ENCODE data around the gene KIF20B. TPM values are rescaled to one million over a fixed set of nuclear protein-coding genes. Genes with fewer than 3 reads are reported as not detected.
A peak's percentile ranks its signal among the peaks of the same experiment; 100 is the strongest.

KIF20B gene
- total RNA-seq, 2 donors from 2014 or later = 13.6 to 32.0 TPM

GRCh38 chr10:89789188-89789877 is 87.9 kb downstream of the KIF20B start:
- H3K4me3 ChIP-seq = no peak overlapping the region
- TF ChIP-seq, protein P1, sequence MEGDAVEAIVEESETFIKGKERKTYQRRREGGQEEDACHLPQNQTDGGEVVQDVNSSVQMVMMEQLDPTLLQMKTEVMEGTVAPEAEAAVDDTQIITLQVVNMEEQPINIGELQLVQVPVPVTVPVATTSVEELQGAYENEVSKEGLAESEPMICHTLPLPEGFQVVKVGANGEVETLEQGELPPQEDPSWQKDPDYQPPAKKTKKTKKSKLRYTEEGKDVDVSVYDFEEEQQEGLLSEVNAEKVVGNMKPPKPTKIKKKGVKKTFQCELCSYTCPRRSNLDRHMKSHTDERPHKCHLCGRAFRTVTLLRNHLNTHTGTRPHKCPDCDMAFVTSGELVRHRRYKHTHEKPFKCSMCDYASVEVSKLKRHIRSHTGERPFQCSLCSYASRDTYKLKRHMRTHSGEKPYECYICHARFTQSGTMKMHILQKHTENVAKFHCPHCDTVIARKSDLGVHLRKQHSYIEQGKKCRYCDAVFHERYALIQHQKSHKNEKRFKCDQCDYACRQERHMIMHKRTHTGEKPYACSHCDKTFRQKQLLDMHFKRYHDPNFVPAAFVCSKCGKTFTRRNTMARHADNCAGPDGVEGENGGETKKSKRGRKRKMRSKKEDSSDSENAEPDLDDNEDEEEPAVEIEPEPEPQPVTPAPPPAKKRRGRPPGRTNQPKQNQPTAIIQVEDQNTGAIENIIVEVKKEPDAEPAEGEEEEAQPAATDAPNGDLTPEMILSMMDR (IDR thresholded peaks at IDR 0.05) = no peak
- H3K36me3 ChIP-seq = no peaks in the 10 kb centered on the region
- no peaks in the 10 kb centered on the region for H3K9me3 ChIP-seq
- no peaks in the 10 kb centered on the region for H3K27me3 ChIP-seq
- no peaks in the 10 kb centered on the region for H3K4me1 ChIP-seq
- intact Hi-C loops (cut with DNase I) = no loop called here
- no peak for DNase-seq
- H3K27ac ChIP-seq = no peak overlapping the region
- no peak overlapping the region for H3K9ac ChIP-seq (ENCODE audit: low read depth in 2 of 2, low read length in 2 of 2)

- Histone ChIP-seq H3K36me3 (no peaks in the 10 kb centered on the region), H3K4me1 (no peaks in the 10 kb centered on the region), H3K9ac (ENCODE audit: low read depth in 2 of 2, low read length in 2 of 2) (no peak overlapping the region), H3K27ac (no peak overlapping the region), H3K9me3 (no peaks in the 10 kb centered on the region), H3K4me3 (no peak overlapping the region), H3K27me3 (no peaks in the 10 kb centered on the region)
- intact Hi-C loops (cut with DNase I) = loop anchor here (5.0 to 10.0 kb wide), 3 partner anchors 163 to 995 kb away; no protein-coding TSS in a partner anchor
- no peak for DNase-seq
- TF ChIP-seq, protein P1 (IDR thresholded peaks at IDR 0.05) = no peak
These were observed 90.8 kb downstream of the KIF20B start for GRCh38 chr10:89792187-89792586.

- DNase-seq = peak; percentile 31
- intact Hi-C loops (cut with DNase I) = loop anchor here (5.0 to 10.0 kb wide), 3 partner anchors 161 to 994 kb away; no protein-coding TSS in a partner anchor
These were observed 92.4 kb downstream of the KIF20B start for GRCh38 chr10:89793649-89794254.

GRCh38 chr10:89795840-89796239 is 94.5 kb downstream of the KIF20B start:
- H3K9me3 ChIP-seq = no peaks in the 10 kb centered on the region
- no peak overlapping the region for H3K27ac ChIP-seq
- TF ChIP-seq, protein P1 (IDR thresholded peaks at IDR 0.05) = no peak
- H3K9ac ChIP-seq (ENCODE audit: low read depth in 2 of 2, low read length in 2 of 2) = no peak overlapping the region
- no peak overlapping the region for H3K4me3 ChIP-seq
- H3K27me3 ChIP-seq = no peaks in the 10 kb centered on the region
- no peak for DNase-seq
- no peaks in the 10 kb centered on the region for H3K36me3 ChIP-seq
- intact Hi-C loops (cut with DNase I) = loop anchor here (10.0 kb wide), 2 partner anchors 159 to 339 kb away; no protein-coding TSS in a partner anchor
- no peaks in the 10 kb centered on the region for H3K4me1 ChIP-seq

More at GRCh38 chr10:89793649-89794254, 92.4 kb downstream of the KIF20B start:
- H3K27me3 ChIP-seq = no peaks in the 10 kb centered on the region
- H3K27ac ChIP-seq = no peak overlapping the region
- H3K4me1 ChIP-seq = no peaks in the 10 kb centered on the region
- no peaks in the 10 kb centered on the region for H3K9me3 ChIP-seq
- no peak overlapping the region for H3K4me3 ChIP-seq
- TF ChIP-seq, protein P1 (IDR thresholded peaks at IDR 0.05) = peak; percentile 67
- no peak overlapping the region for H3K9ac ChIP-seq (ENCODE audit: low read depth in 2 of 2, low read length in 2 of 2)
- H3K36me3 ChIP-seq = no peaks in the 10 kb centered on the region

DNA sequence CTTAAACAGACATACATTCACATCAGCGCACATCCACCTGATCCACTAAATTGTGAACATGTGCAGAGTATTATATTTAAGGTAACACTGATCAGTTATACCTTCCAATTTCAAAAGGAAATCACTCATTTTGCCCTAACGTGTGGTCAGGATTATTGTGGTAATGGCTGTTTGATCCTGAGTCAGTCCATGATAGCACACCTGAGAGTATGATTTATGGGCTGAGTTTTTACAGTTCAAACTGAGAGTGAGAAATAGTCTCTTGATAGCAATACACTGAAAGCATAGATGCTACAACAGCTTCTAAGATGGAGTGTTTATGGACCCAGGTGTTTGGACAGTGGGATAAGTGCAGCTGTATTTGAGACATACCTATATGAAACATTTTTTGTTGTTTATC is 96.7 kb downstream of the KIF20B start:
- no peak overlapping the region for H3K27ac ChIP-seq
- no peak for DNase-seq
- H3K9ac ChIP-seq (ENCODE audit: low read depth in 2 of 2, low read length in 2 of 2) = no peak overlapping the region
- TF ChIP-seq, protein P1 (IDR thresholded peaks at IDR 0.05) = no peak
- intact Hi-C loops (cut with DNase I) = loop anchor here (10.0 kb wide), 2 partner anchors 157 to 337 kb away; no protein-coding TSS in a partner anchor
- no peaks in the 10 kb centered on the region for H3K36me3 ChIP-seq
- H3K9me3 ChIP-seq = no peaks in the 10 kb centered on the region
- no peaks in the 10 kb centered on the region for H3K4me1 ChIP-seq
- no peaks in the 10 kb centered on the region for H3K27me3 ChIP-seq
- no peak overlapping the region for H3K4me3 ChIP-seq
